GM23248 (cell line): ENCODE data around the gene BCHE. TPM values are rescaled to one million over a fixed set of nuclear protein-coding genes. Genes with fewer than 3 reads are reported as not detected.

Experiments
- DNase-seq: peaks from one replicate; pipeline ENCODE4 v3.0.0-alpha.2; 2015
- H2AFZ ChIP-seq: fragments of 200-600 bp; sonication (generic); 2 replicates; pipeline ENCODE4 v1.6.1; 2016; ENCODE audit warnings: antibody characterized with exemption
- H3F3A ChIP-seq: fragments of 200-600 bp; sonication (generic); 2 replicates; pipeline ENCODE4 v1.6.1; 2016; ENCODE audit warnings: mild to moderate bottlenecking, antibody characterized with exemption, mixed run types; ENCODE audit not compliant: insufficient read depth
- H3K27ac ChIP-seq: fragments of 200-600 bp; sonication (generic); 2 replicates; pipeline ENCODE4 v1.5.1; 2016; ENCODE audit warnings: mild to moderate bottlenecking
- H3K27me3 ChIP-seq: fragments of 200-600 bp; sonication (generic); replicated peaks from 2 replicates; pipeline ENCODE4 v1.6.1; 2016; ENCODE audit warnings: mild to moderate bottlenecking; ENCODE audit not compliant: insufficient read depth
- H3K36me3 ChIP-seq: fragments of 200-600 bp; sonication (generic); 2 replicates; pipeline ENCODE4 v1.6.1; 2016; ENCODE audit warnings: low read depth, mild to moderate bottlenecking
- H3K4me1 ChIP-seq: fragments of 200-600 bp; sonication (generic); 2 replicates; pipeline ENCODE4 v1.6.1; 2016; ENCODE audit warnings: mild to moderate bottlenecking; ENCODE audit not compliant: insufficient read depth
- H3K4me2 ChIP-seq: fragments of 200-600 bp; sonication (generic); one replicate; pipeline ENCODE4 v1.6.1; 2016; ENCODE audit warnings: mild to moderate bottlenecking; ENCODE audit not compliant: unreplicated experiment
- H3K4me3 ChIP-seq: fragments of 200-600 bp; sonication (generic); 2 replicates; pipeline ENCODE4 v1.5.1; 2016; ENCODE audit warnings: mild to moderate bottlenecking
- H3K79me2 ChIP-seq: fragments of 200-600 bp; sonication (generic); 2 replicates; pipeline ENCODE4 v1.6.1; 2016; ENCODE audit warnings: mild to moderate bottlenecking; ENCODE audit not compliant: insufficient read depth
- H3K9ac ChIP-seq: fragments of 200-600 bp; sonication (generic); 2 replicates; pipeline ENCODE4 v1.6.1; 2016; ENCODE audit warnings: mild to moderate bottlenecking
- H3K9me2 ChIP-seq: fragments of 200-600 bp; sonication (generic); 2 replicates; pipeline ENCODE4 v1.6.1; 2016; ENCODE audit warnings: mixed run types, mild to moderate bottlenecking, moderate library complexity; ENCODE audit not compliant: insufficient read depth
- H3K9me3 ChIP-seq: fragments of 200-600 bp; sonication (generic); one replicate; pipeline ENCODE4 v1.6.1; 2017; ENCODE audit warnings: low read depth
- H4K20me1 ChIP-seq: fragments of 200-600 bp; sonication (generic); 2 replicates; pipeline ENCODE4 v1.6.0; 2016; ENCODE audit not compliant: insufficient read depth
- EZH2 ChIP-seq: fragments of 200-600 bp; sonication (generic); IDR thresholded peaks from 2 replicates; pipeline ENCODE4 v1.6.1; 2018; ENCODE audit warnings: antibody characterized with exemption, mild to moderate bottlenecking; ENCODE audit not compliant: insufficient read depth, poor library complexity, severe bottlenecking
- EZH2phosphoT487 ChIP-seq: fragments of 200-600 bp; sonication (generic); IDR thresholded peaks from 2 replicates; pipeline ENCODE4 v1.6.1; 2018; ENCODE audit warnings: antibody characterized with exemption, moderate library complexity, mild to moderate bottlenecking, low read depth; ENCODE audit not compliant: insufficient read depth
- WGBS, 2 experiments: methylation state at CpG; one replicate each; pipeline ENCODE4 v1.1.6; 2015 to 2017; ENCODE audit warnings: low lambda C conversion rate in 2 of 2, low coverage in 1 of 2; ENCODE audit errors: missing lambda C conversion rate in 2 of 2; 5-methylcytosine and 5-hydroxymethylcytosine counted together
- in situ Hi-C: fragments of 300-500 bp; cut with MboI; formaldehyde crosslinking; loops from 2 replicates; pipeline ENCODE4 v1.15.0; 2020
- polyA plus RNA-seq: library from polyadenylated mRNA; unstranded; fragments of >200 nt; fragmentation: Nextera tagmentation; extraction: Ambion mirVana; gene quantifications from 2 replicates; pipeline ENCODE4 v1.2.1, GENCODE V29; 2016
- total RNA-seq: library from RNA; depleted of rRNA; stranded (reverse); fragments of >200 nt; shearing (Covaris generic); gene quantifications from 2 replicates; pipeline ENCODE4 v1.2.3, GENCODE V29; 2014

Gene BCHE
- total and polyA plus RNA-seq, 2 experiments from 2014 or later = not detected

DNA sequence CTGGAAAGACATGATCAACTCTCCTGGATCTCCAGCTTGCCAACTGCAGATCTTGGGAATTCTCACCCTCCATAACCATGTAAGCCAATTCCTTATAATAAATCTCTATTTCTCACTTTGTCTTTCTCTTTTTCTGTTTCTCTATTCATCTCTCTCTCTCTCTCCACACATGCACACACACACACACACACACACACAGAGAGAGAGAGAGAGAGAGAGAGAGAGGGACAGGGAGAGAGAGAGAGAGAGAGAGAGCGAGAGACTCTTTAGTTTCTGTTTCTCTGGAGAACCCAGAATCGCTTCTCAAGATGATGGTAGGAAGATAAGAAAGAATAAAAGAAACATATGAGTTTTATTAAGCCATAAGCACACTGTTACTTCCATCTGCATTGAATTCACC is 111.9 kb downstream of the BCHE start:
- no peaks in the 10 kb centered on the region for H3K36me3 ChIP-seq
- H3K4me2 ChIP-seq = no peak overlapping the region
- WGBS, 2 experiments = 11 to 22% methylated on average over 1 to 2 of the region's 2 CpGs
- TF ChIP-seq EZH2 (no peak), EZH2phosphoT487 (no peak)
- no peak overlapping the region for H2AFZ ChIP-seq
- H3K27me3 ChIP-seq = no peaks in the 10 kb centered on the region
- H3K79me2 ChIP-seq = no peaks in the 10 kb centered on the region
- DNase-seq = no peak
- H3K9me2 ChIP-seq = no peaks in the 10 kb centered on the region
- no peak overlapping the region for H3K4me3 ChIP-seq
- no peak overlapping the region for H3K9ac ChIP-seq
- in situ Hi-C loops = no loop called here
- H3K27ac ChIP-seq = no peak overlapping the region
- no peaks in the 10 kb centered on the region for H3F3A ChIP-seq
- no peaks in the 10 kb centered on the region for H3K9me3 ChIP-seq
- no peaks in the 10 kb centered on the region for H3K4me1 ChIP-seq
- no peaks in the 10 kb centered on the region for H4K20me1 ChIP-seq
